ENCODE measurements around the gene ACSS3.

DNA sequence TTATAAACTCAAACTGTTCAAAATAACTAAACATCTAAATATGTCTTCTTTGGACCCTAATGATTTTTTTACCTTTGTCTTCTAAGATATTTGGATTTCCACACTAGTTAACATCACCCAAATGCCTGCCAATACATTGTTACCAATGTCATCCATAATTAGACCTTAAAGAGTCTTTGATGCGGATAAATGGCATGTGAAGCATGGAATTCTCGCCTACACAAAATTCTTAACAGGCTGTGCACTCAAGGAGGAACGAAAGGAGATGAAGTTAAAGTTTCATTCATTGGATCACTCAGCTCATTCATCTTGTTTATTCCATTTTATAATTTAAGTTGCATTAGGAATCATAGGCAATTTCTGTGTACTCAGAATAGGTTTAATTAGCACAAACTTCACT is 219.7 kb downstream of the ACSS3 start:
- TF ChIP-seq ARID2 (IDR thresholded peaks at IDR 0.05) (no peak), EP300 (IDR thresholded peaks at IDR 0.05; ENCODE audit: low read length) (no peak), SRSF9 (IDR thresholded peaks at IDR 0.05; ENCODE audit: borderline replicate concordance, low read depth, low read length) (no peak), PRPF4 (IDR thresholded peaks at IDR 0.05; ENCODE audit: insufficient read depth, low read depth, low read length, poor library complexity, severe bottlenecking) (no peak), ZBTB7A (IDR thresholded peaks at IDR 0.05; ENCODE audit: borderline replicate concordance, control insufficient read depth, low read depth, low read length) (no peak), C11orf30 (IDR thresholded peaks at IDR 0.05; ENCODE audit: low read depth) (no peak), HDAC6 (IDR thresholded peaks at IDR 0.05; ENCODE audit: low read depth, low read length) (no peak), EZH2 (IDR thresholded peaks at IDR 0.05; ENCODE audit: borderline replicate concordance, low read depth, low read length) (no peak)
- TF ChIP-seq, protein P1, sequence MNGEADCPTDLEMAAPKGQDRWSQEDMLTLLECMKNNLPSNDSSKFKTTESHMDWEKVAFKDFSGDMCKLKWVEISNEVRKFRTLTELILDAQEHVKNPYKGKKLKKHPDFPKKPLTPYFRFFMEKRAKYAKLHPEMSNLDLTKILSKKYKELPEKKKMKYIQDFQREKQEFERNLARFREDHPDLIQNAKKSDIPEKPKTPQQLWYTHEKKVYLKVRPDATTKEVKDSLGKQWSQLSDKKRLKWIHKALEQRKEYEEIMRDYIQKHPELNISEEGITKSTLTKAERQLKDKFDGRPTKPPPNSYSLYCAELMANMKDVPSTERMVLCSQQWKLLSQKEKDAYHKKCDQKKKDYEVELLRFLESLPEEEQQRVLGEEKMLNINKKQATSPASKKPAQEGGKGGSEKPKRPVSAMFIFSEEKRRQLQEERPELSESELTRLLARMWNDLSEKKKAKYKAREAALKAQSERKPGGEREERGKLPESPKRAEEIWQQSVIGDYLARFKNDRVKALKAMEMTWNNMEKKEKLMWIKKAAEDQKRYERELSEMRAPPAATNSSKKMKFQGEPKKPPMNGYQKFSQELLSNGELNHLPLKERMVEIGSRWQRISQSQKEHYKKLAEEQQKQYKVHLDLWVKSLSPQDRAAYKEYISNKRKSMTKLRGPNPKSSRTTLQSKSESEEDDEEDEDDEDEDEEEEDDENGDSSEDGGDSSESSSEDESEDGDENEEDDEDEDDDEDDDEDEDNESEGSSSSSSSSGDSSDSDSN (IDR thresholded peaks at IDR 0.05; ENCODE audit: borderline replicate concordance in 1 of 2, low read depth in 2 of 2, low read length in 2 of 2): no peak
- TF ChIP-seq, protein P2, sequence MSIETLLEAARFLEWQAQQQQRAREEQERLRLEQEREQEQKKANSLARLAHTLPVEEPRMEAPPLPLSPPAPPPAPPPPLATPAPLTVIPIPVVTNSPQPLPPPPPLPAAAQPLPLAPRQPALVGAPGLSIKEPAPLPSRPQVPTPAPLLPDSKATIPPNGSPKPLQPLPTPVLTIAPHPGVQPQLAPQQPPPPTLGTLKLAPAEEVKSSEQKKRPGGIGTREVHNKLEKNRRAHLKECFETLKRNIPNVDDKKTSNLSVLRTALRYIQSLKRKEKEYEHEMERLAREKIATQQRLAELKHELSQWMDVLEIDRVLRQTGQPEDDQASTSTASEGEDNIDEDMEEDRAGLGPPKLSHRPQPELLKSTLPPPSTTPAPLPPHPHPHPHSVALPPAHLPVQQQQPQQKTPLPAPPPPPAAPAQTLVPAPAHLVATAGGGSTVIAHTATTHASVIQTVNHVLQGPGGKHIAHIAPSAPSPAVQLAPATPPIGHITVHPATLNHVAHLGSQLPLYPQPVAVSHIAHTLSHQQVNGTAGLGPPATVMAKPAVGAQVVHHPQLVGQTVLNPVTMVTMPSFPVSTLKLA (conservative IDR thresholded peaks at IDR 0.05): no peak
- TF ChIP-seq, protein P3, sequence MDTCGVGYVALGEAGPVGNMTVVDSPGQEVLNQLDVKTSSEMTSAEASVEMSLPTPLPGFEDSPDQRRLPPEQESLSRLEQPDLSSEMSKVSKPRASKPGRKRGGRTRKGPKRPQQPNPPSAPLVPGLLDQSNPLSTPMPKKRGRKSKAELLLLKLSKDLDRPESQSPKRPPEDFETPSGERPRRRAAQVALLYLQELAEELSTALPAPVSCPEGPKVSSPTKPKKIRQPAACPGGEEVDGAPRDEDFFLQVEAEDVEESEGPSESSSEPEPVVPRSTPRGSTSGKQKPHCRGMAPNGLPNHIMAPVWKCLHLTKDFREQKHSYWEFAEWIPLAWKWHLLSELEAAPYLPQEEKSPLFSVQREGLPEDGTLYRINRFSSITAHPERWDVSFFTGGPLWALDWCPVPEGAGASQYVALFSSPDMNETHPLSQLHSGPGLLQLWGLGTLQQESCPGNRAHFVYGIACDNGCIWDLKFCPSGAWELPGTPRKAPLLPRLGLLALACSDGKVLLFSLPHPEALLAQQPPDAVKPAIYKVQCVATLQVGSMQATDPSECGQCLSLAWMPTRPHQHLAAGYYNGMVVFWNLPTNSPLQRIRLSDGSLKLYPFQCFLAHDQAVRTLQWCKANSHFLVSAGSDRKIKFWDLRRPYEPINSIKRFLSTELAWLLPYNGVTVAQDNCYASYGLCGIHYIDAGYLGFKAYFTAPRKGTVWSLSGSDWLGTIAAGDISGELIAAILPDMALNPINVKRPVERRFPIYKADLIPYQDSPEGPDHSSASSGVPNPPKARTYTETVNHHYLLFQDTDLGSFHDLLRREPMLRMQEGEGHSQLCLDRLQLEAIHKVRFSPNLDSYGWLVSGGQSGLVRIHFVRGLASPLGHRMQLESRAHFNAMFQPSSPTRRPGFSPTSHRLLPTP (IDR thresholded peaks at IDR 0.05; ENCODE audit: borderline replicate concordance, extremely low read depth, insufficient read length): no peak
- TF ChIP-seq, protein P4, sequence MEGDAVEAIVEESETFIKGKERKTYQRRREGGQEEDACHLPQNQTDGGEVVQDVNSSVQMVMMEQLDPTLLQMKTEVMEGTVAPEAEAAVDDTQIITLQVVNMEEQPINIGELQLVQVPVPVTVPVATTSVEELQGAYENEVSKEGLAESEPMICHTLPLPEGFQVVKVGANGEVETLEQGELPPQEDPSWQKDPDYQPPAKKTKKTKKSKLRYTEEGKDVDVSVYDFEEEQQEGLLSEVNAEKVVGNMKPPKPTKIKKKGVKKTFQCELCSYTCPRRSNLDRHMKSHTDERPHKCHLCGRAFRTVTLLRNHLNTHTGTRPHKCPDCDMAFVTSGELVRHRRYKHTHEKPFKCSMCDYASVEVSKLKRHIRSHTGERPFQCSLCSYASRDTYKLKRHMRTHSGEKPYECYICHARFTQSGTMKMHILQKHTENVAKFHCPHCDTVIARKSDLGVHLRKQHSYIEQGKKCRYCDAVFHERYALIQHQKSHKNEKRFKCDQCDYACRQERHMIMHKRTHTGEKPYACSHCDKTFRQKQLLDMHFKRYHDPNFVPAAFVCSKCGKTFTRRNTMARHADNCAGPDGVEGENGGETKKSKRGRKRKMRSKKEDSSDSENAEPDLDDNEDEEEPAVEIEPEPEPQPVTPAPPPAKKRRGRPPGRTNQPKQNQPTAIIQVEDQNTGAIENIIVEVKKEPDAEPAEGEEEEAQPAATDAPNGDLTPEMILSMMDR (IDR thresholded peaks at IDR 0.05 in 2 of 3, conservative IDR thresholded peaks at IDR 0.05 in 1 of 3; ENCODE audit: insufficient read depth in 2 of 3, low read depth in 1 of 3, low read length in 3 of 3): no peak
- TF ChIP-seq, protein P5, sequence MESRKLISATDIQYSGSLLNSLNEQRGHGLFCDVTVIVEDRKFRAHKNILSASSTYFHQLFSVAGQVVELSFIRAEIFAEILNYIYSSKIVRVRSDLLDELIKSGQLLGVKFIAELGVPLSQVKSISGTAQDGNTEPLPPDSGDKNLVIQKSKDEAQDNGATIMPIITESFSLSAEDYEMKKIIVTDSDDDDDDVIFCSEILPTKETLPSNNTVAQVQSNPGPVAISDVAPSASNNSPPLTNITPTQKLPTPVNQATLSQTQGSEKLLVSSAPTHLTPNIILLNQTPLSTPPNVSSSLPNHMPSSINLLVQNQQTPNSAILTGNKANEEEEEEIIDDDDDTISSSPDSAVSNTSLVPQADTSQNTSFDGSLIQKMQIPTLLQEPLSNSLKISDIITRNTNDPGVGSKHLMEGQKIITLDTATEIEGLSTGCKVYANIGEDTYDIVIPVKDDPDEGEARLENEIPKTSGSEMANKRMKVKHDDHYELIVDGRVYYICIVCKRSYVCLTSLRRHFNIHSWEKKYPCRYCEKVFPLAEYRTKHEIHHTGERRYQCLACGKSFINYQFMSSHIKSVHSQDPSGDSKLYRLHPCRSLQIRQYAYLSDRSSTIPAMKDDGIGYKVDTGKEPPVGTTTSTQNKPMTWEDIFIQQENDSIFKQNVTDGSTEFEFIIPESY (CRISPR knock-in tag; IDR thresholded peaks at IDR 0.05): no peak

Measured in K562 (cell line).